Measurements from ENCODE around the gene MALT1.

DNA sequence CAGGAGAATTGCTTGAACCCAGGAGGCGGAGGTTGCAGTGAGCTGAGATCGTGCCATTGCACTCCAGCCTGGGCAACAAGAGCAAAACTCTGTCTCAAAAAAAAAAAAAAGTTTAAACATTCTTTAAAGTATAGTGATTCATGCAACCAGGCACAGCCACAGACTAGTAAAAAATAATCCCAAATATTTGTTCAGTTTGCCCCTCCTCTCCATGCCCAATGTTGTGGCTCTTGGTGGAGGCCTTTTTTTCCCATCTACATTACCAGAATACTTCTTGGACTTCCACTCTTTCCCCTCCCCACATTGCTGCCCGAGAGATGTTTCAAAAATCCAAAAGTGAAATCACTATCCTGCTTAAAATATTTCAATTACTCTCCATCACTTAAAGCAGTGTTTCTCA lies 5.1 kb upstream of the MALT1 start:
- TF ChIP-seq POLR2A (IDR thresholded peaks at IDR 0.05; ENCODE audit: low read depth, low read length) (no peak), POLR2AphosphoS5 (IDR thresholded peaks at IDR 0.05; ENCODE audit: low read depth, low read length) (no peak), TAF1 (IDR thresholded peaks at IDR 0.05; ENCODE audit: borderline replicate concordance, low read depth, low read length) (no peak)

Data from GM12892 (cell line).